ENCODE data around the gene TNFRSF12A.

The TNFRSF12A gene

DNA sequence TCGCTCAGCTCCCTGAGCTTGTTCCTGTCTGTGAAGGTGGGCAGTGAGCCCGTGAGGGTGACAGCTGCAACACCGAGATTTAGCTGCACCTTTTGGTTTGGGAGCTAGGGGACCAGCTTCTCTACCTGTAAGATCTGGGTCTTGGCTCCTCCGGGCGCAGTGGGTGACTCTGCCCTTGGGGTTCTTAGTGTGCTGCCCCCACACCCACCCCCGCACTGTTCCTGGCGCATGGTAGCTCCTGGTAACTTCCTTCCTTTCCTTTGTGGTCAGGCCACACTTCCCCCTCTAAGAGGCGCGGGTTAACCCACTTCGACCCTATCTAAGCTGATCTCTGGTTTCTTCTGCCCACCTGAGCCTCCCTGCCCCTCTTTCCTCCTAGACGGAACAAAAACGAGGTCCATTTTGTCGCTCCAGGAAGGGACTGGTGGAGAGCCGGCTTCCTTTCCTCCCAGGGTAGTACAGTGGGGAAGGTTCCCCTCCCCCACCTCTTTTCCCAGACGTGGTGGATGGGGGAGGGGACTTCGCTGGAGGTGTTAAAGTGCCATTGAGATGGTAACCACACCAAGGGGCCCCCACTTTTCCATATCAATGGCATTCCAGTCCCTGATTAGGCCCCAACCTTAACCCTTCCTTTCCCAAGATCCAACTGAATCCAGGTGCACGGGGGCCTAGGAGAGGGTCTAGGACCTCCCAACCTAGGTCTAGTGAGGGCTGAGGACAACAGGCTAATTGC lies 12.0 kb upstream of the TNFRSF12A start:
- peak overlapping the region; percentile 14 for H3K4me3 ChIP-seq (ENCODE audit: low read length)
- no peaks in the 10 kb centered on the region for H3K4me1 ChIP-seq (ENCODE audit: control insufficient read depth, insufficient read depth, low read length)
- no peak overlapping the region for H3K27ac ChIP-seq (ENCODE audit: low read depth, low read length)
- no peaks in the 10 kb centered on the region for H3K36me3 ChIP-seq (ENCODE audit: control insufficient read depth, insufficient read depth, low read length)
- no peak overlapping the region for H3K9ac ChIP-seq (ENCODE audit: low read length)
- H3K27me3 ChIP-seq (ENCODE audit: control insufficient read depth, insufficient read depth, low read length): peaks cover 12% of the 10 kb centered on the region

GRCh38 chr16:3008690-3009037 lies 11.5 kb upstream of the TNFRSF12A start:
- Histone ChIP-seq H3K9ac (ENCODE audit: low read length) (no peak overlapping the region), H3K27ac (ENCODE audit: low read depth, low read length) (no peak overlapping the region)

DNA sequence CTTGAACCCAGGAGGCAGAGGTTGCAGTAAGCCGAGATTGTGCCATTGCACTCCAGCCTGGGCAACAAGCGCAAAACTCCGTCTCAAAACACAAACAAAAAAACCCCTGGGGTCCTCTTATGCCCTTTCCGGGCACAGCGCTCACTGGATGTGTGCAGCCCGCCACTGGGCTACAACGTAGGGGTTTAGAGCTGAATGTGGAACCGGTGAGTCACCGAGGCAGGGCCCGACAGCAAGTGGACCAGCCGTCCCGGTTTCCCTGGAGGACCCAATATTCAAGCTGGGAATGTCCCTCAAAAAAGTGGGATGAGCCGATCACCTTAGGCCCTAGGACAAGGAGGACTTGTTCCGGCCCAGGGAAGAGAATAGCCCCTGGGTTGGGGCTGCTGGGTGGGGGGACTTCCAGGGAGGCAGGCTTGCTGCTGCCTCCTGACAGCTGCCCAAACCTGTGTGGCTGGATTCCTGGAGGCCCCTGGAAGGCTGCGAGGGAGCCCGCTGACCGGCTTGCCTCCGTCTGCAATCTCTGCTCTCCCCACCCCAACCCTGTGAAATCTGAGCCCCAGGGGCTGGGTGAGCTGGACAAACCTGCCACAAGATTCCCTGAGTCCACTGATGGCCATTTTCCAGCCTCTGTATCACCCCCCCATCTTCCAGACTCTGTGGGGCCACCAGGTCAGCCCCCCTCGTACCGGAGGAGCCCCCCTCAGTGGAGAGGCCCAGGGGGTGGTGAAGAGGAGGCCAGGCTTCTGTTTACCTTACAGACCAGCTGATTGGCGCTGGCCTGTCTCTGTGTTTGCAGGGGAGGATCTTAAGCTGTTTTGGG lies 10.4 kb upstream of the TNFRSF12A start:
- Histone ChIP-seq H3K4me3 (ENCODE audit: low read length) (no peak overlapping the region), H3K27me3 (ENCODE audit: control insufficient read depth, insufficient read depth, low read length) (peaks cover 12% of the 10 kb centered on the region), H3K36me3 (ENCODE audit: control insufficient read depth, insufficient read depth, low read length) (no peaks in the 10 kb centered on the region), H3K9ac (ENCODE audit: low read length) (no peak overlapping the region), H3K4me1 (ENCODE audit: control insufficient read depth, insufficient read depth, low read length) (no peaks in the 10 kb centered on the region), H3K27ac (ENCODE audit: low read depth, low read length) (no peak overlapping the region)

More at GRCh38 chr16:3008690-3009037, 11.5 kb upstream of the TNFRSF12A start:
- H3K4me1 ChIP-seq (ENCODE audit: control insufficient read depth, insufficient read depth, low read length): no peaks in the 10 kb centered on the region
- H3K4me3 ChIP-seq (ENCODE audit: low read length): no peak overlapping the region
- H3K27me3 ChIP-seq (ENCODE audit: control insufficient read depth, insufficient read depth, low read length): peaks cover 12% of the 10 kb centered on the region
- H3K36me3 ChIP-seq (ENCODE audit: control insufficient read depth, insufficient read depth, low read length): no peaks in the 10 kb centered on the region

DNA sequence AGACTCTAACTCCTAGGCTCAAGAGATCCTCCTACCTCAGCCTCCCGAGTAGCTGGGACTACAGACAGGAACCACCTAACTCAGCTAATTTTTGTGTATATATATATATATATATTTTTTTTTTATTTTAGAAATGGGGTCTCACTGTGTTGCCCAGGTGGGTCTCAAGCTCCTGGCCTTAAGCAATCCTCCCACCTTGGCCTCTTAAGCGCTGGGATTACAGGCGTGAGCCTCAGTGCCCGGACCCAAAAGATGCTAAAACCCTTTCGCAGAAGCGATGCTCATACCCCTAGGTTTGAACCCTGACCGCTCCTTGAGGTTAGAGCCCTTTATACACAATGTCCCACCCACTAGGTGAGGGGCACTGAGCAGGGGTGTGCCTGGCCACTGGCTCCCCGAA lies 9.7 kb upstream of the TNFRSF12A start:
- Histone ChIP-seq H3K4me3 (ENCODE audit: low read length) (no peak overlapping the region), H3K9ac (ENCODE audit: low read length) (no peak overlapping the region), H3K36me3 (ENCODE audit: control insufficient read depth, insufficient read depth, low read length) (no peaks in the 10 kb centered on the region), H3K27me3 (ENCODE audit: control insufficient read depth, insufficient read depth, low read length) (peaks cover 12% of the 10 kb centered on the region), H3K4me1 (ENCODE audit: control insufficient read depth, insufficient read depth, low read length) (no peaks in the 10 kb centered on the region), H3K27ac (ENCODE audit: low read depth, low read length) (no peak overlapping the region)

GRCh38 chr16:3012246-3012645 lies 7.9 kb upstream of the TNFRSF12A start:
- H3K4me3 ChIP-seq (ENCODE audit: low read length): no peak overlapping the region
- no peak overlapping the region for H3K9ac ChIP-seq (ENCODE audit: low read length)
- peaks cover 17% of the 10 kb centered on the region for H3K27me3 ChIP-seq (ENCODE audit: control insufficient read depth, insufficient read depth, low read length)
- no peaks in the 10 kb centered on the region for H3K36me3 ChIP-seq (ENCODE audit: control insufficient read depth, insufficient read depth, low read length)
- no peak overlapping the region for H3K27ac ChIP-seq (ENCODE audit: low read depth, low read length)
- no peaks in the 10 kb centered on the region for H3K4me1 ChIP-seq (ENCODE audit: control insufficient read depth, insufficient read depth, low read length)

- H3K4me3 ChIP-seq (ENCODE audit: low read length): no peak within 1 kb of the TSS
- H3K36me3 ChIP-seq (ENCODE audit: control insufficient read depth, insufficient read depth, low read length): no peaks in the 10 kb centered on the region
- H3K4me1 ChIP-seq (ENCODE audit: control insufficient read depth, insufficient read depth, low read length): no peaks in the 10 kb centered on the region
- no peak within 1 kb of the TSS for H3K9ac ChIP-seq (ENCODE audit: low read length)
- H3K27me3 ChIP-seq (ENCODE audit: control insufficient read depth, insufficient read depth, low read length): peaks cover 17% of the 10 kb centered on the region
- H3K27ac ChIP-seq (ENCODE audit: low read depth, low read length): no peak within 1 kb of the TSS
Measured at GRCh38 chr16:3012828-3013420, 7.2 kb upstream of the TNFRSF12A start, which contains the start of gene CLDN9. Gene CLDN9 (plus strand): TSS chr16:3012923. CDS start chr16:3013363, 440 bp downstream.

DNA sequence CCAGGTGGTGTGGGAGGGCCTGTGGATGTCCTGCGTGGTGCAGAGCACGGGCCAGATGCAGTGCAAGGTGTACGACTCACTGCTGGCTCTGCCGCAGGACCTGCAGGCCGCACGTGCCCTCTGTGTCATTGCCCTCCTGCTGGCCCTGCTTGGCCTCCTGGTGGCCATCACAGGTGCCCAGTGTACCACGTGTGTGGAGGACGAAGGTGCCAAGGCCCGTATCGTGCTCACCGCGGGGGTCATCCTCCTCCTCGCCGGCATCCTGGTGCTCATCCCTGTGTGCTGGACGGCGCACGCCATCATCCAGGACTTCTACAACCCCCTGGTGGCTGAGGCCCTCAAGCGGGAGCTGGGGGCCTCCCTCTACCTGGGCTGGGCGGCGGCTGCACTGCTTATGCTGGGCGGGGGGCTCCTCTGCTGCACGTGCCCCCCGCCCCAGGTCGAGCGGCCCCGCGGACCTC lies 6.6 kb upstream of the TNFRSF12A start:
- Histone ChIP-seq H3K36me3 (ENCODE audit: control insufficient read depth, insufficient read depth, low read length) (no peaks in the 10 kb centered on the region), H3K27ac (ENCODE audit: low read depth, low read length) (no peak overlapping the region), H3K4me1 (ENCODE audit: control insufficient read depth, insufficient read depth, low read length) (no peaks in the 10 kb centered on the region), H3K4me3 (ENCODE audit: low read length) (no peak overlapping the region), H3K27me3 (ENCODE audit: control insufficient read depth, insufficient read depth, low read length) (peaks cover 12% of the 10 kb centered on the region), H3K9ac (ENCODE audit: low read length) (no peak overlapping the region)

GRCh38 chr16:3013998-3014690 lies 6.0 kb upstream of the TNFRSF12A start:
- Histone ChIP-seq H3K27ac (ENCODE audit: low read depth, low read length) (no peak overlapping the region), H3K4me1 (ENCODE audit: control insufficient read depth, insufficient read depth, low read length) (no peaks in the 10 kb centered on the region), H3K4me3 (ENCODE audit: low read length) (no peak overlapping the region), H3K36me3 (ENCODE audit: control insufficient read depth, insufficient read depth, low read length) (no peaks in the 10 kb centered on the region), H3K27me3 (ENCODE audit: control insufficient read depth, insufficient read depth, low read length) (peaks cover 9% of the 10 kb centered on the region), H3K9ac (ENCODE audit: low read length) (no peak overlapping the region)

- H3K4me3 ChIP-seq (ENCODE audit: low read length): no peak overlapping the region
- no peaks in the 10 kb centered on the region for H3K36me3 ChIP-seq (ENCODE audit: control insufficient read depth, insufficient read depth, low read length)
- H3K9ac ChIP-seq (ENCODE audit: low read length): no peak overlapping the region
- H3K27ac ChIP-seq (ENCODE audit: low read depth, low read length): no peak overlapping the region
- H3K4me1 ChIP-seq (ENCODE audit: control insufficient read depth, insufficient read depth, low read length): peaks cover 1% of the 10 kb centered on the region
- peaks cover 9% of the 10 kb centered on the region for H3K27me3 ChIP-seq (ENCODE audit: control insufficient read depth, insufficient read depth, low read length)
Measured at GRCh38 chr16:3014971-3015370, 5.2 kb upstream of the TNFRSF12A start.

GRCh38 chr16:3015865-3016521 lies 4.2 kb upstream of the TNFRSF12A start:
- H3K27me3 ChIP-seq (ENCODE audit: control insufficient read depth, insufficient read depth, low read length): peaks cover 9% of the 10 kb centered on the region
- H3K36me3 ChIP-seq (ENCODE audit: control insufficient read depth, insufficient read depth, low read length): no peaks in the 10 kb centered on the region
- no peak overlapping the region for H3K9ac ChIP-seq (ENCODE audit: low read length)
- H3K27ac ChIP-seq (ENCODE audit: low read depth, low read length): no peak overlapping the region
- peaks cover 2% of the 10 kb centered on the region for H3K4me1 ChIP-seq (ENCODE audit: control insufficient read depth, insufficient read depth, low read length)
- H3K4me3 ChIP-seq (ENCODE audit: low read length): no peak overlapping the region

- Histone ChIP-seq H3K27me3 (ENCODE audit: control insufficient read depth, insufficient read depth, low read length) (peaks cover 6% of the 10 kb centered on the region), H3K36me3 (ENCODE audit: control insufficient read depth, insufficient read depth, low read length) (no peaks in the 10 kb centered on the region), H3K4me3 (ENCODE audit: low read length) (no peak overlapping the region), H3K27ac (ENCODE audit: low read depth, low read length) (no peak overlapping the region), H3K4me1 (ENCODE audit: control insufficient read depth, insufficient read depth, low read length) (peaks cover 8% of the 10 kb centered on the region), H3K9ac (ENCODE audit: low read length) (no peak overlapping the region)
Measured at GRCh38 chr16:3017344-3017743, 2.8 kb upstream of the TNFRSF12A start.
